Activated gamma-delta T cell treated with anti-CD3 and anti-CD28 coated beads, Interleukin-2, amount 50 U/mL, for 16 hours (primary cell): ENCODE data around the gene PDGFB.
A peak's percentile ranks its signal among the peaks of the same experiment; 100 is the strongest.

Experiments
- DNase-seq: peaks from one replicate; pipeline ENCODE4 v3.0.0-alpha.2; 2020; ENCODE audit warnings: low read depth

The PDGFB gene

GRCh38 chr22:39276440-39277141 lies 31.8 kb upstream of the PDGFB start:
- DNase-seq, result no peak

GRCh38 chr22:39275814-39276439 lies 31.1 kb upstream of the PDGFB start:
- DNase-seq, result no peak

- DNase-seq, result no peak
Measured at GRCh38 chr22:39273950-39274887, 29.4 kb upstream of the PDGFB start.

GRCh38 chr22:39270792-39271191 lies 26.0 kb upstream of the PDGFB start:
- no peak for DNase-seq

GRCh38 chr22:39270280-39270679 lies 25.5 kb upstream of the PDGFB start:
- DNase-seq, result no peak

- DNase-seq, result no peak
Measured at GRCh38 chr22:39269095-39269790, 24.5 kb upstream of the PDGFB start.

- no peak for DNase-seq
Measured at GRCh38 chr22:39268645-39269044, 23.9 kb upstream of the PDGFB start.

GRCh38 chr22:39267974-39268373 lies 23.2 kb upstream of the PDGFB start:
- no peak for DNase-seq

- no peak for DNase-seq
Measured at GRCh38 chr22:39266398-39267030, 21.7 kb upstream of the PDGFB start.

- no peak for DNase-seq
Measured at GRCh38 chr22:39265143-39265886, 20.5 kb upstream of the PDGFB start.

- DNase-seq, result no peak
Measured at GRCh38 chr22:39264349-39265038, 19.7 kb upstream of the PDGFB start.

GRCh38 chr22:39263626-39264348 lies 19.0 kb upstream of the PDGFB start:
- DNase-seq, result no peak

GRCh38 chr22:39259666-39260065 lies 14.9 kb upstream of the PDGFB start:
- no peak for DNase-seq

- DNase-seq, result no peak
Measured at GRCh38 chr22:39257901-39258475, 13.2 kb upstream of the PDGFB start.

GRCh38 chr22:39256979-39257378 lies 12.2 kb upstream of the PDGFB start:
- no peak for DNase-seq

- no peak for DNase-seq
Measured at GRCh38 chr22:39256186-39256552, 11.4 kb upstream of the PDGFB start.

- no peak for DNase-seq
Measured at GRCh38 chr22:39255449-39256185, 10.8 kb upstream of the PDGFB start.

GRCh38 chr22:39254789-39255298 lies 10.1 kb upstream of the PDGFB start:
- DNase-seq, result peak; percentile 47
